Suprapubic skin (tissue), 3 donors: Measurements from ENCODE around the gene PDC.

Experiments
- EP300 ChIP-seq: sonication (generic); formaldehyde crosslinking; IDR thresholded peaks from one replicate; pipeline ENCODE4 v1.6.1; 2017; ENCODE audit warnings: antibody characterized with exemption
- TF ChIP-seq, protein P1 (sequence below), 2 donors: fragments of 200-600 bp in 1 of 2; fragments of 450-650 bp in 1 of 2; sonication (generic) in 1 of 2; IDR thresholded peaks; one replicate each; pipeline ENCODE4 v1.5.1; 2016 to 2019; ENCODE audit warnings: antibody characterized with exemption in 2 of 2, mild to moderate bottlenecking in 1 of 2, moderate library complexity in 1 of 2

DNA sequence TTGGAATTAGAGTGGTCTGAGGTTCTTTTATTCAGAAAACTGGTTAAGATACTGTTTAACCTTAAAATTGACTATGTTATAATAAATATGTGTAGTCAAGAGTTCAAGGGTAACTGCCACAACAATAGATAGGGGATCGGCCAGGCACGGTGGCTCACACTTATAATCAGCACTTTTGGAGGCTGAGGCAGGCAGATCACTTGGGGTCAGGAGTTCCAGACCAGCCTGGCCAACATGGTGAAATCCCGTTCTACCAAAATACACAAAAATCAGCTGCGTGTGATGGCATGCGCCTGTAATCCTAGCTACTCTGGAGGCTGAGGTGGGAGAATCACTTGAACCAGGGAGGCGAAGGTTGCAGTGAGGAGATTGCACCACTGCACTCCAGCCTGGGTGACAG, 39.5 kb downstream of the PDC start:
- TF ChIP-seq, protein P1, sequence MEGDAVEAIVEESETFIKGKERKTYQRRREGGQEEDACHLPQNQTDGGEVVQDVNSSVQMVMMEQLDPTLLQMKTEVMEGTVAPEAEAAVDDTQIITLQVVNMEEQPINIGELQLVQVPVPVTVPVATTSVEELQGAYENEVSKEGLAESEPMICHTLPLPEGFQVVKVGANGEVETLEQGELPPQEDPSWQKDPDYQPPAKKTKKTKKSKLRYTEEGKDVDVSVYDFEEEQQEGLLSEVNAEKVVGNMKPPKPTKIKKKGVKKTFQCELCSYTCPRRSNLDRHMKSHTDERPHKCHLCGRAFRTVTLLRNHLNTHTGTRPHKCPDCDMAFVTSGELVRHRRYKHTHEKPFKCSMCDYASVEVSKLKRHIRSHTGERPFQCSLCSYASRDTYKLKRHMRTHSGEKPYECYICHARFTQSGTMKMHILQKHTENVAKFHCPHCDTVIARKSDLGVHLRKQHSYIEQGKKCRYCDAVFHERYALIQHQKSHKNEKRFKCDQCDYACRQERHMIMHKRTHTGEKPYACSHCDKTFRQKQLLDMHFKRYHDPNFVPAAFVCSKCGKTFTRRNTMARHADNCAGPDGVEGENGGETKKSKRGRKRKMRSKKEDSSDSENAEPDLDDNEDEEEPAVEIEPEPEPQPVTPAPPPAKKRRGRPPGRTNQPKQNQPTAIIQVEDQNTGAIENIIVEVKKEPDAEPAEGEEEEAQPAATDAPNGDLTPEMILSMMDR (IDR thresholded peaks at IDR 0.05), result no peak
- no peak for TF ChIP-seq EP300
